GM12874 (cell line): ENCODE measurements around the gene HMGCL.

ENCODE experiments used
- CTCF ChIP-seq: IDR thresholded peaks from 2 replicates; pipeline ENCODE4 v1.5.1; 2011; ENCODE audit warnings: low read depth, mild to moderate bottlenecking, control low read depth, low read length, moderate library complexity; ENCODE audit not compliant: insufficient read depth

HMGCL gene

GRCh38 chr1:23825076-23825761, at the start of gene HMGCL:
Gene HMGCL, minus strand, starts transcription at chr1:23825429. Its CDS starts 14 bp downstream, at chr1:23825415.
- TF ChIP-seq CTCF = no peak

- TF ChIP-seq CTCF = no peak
Measured at GRCh38 chr1:23872421-23872820, 47.2 kb upstream of the HMGCL start.

- TF ChIP-seq CTCF = no peak
Measured at GRCh38 chr1:23869051-23869450, 43.8 kb upstream of the HMGCL start.

- TF ChIP-seq CTCF = no peak
Measured at GRCh38 chr1:23868557-23869016, 43.4 kb upstream of the HMGCL start.

- peak; percentile 87 for TF ChIP-seq CTCF
Measured at GRCh38 chr1:23867895-23868556, 42.8 kb upstream of the HMGCL start, which contains the start of gene FUCA1. Gene FUCA1, minus strand, starts transcription at chr1:23868290. Its CDS starts 4 bp downstream, at chr1:23868286.

GRCh38 chr1:23867542-23867894, 42.3 kb upstream of the HMGCL start:
- no peak for TF ChIP-seq CTCF

- no peak for TF ChIP-seq CTCF
Measured at GRCh38 chr1:23865543-23865930, 40.3 kb upstream of the HMGCL start.
